ENCODE measurements around the gene SCYL1. TPM values are rescaled to one million over a fixed set of nuclear protein-coding genes. Genes with fewer than 3 reads are reported as not detected.

The SCYL1 gene
- total and polyA plus RNA-seq, 4 donors, result 33.7 to 62.0 (median 52.6) TPM

DNA sequence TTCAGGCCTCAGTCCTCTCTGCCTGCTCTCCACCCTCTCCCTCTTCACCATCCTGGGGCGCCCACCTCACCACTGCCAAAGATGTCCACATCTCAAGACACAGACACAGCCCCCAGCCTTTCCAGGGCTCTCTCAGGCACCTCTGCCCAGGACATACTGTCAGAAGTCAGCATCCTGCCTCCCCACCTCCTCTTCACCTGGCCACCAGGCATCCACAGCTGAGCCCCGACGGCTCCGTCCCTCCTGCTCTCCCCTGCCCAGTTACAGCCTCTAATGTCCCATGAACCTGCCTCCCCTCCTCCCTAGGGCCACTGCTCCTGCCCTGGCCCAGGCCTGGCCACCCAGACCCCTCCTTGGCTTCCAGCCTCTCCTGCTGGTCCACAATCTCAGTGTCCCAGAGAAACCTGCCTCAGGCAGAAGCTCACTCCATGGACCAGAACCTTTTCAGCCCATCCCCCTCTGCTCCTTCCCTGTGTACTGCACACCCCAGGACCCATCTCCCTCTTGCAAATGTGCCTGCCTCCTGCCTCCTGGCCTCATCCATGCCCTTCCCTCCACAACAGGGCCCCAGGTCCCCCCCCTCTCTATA lies 30.1 kb downstream of the SCYL1 start:
- Histone ChIP-seq H3K4me1 (ENCODE audit: control insufficient read depth in 4 of 4, insufficient read depth in 4 of 4, low read length in 3 of 4) (peaks cover 9 to 51% (median 24%) of the 10 kb centered on the region in 4 donors), H3K9ac (ENCODE audit: low read depth in 1 of 2, low read length in 2 of 2) (peak overlapping the region in 1 of 2 donors; percentile 47), H3K36me3 (ENCODE audit: control insufficient read depth in 4 of 4, insufficient read depth in 3 of 4, low read depth in 1 of 4, low read length in 3 of 4) (peaks cover 0 to 4% (median 0%) of the 10 kb centered on the region in 4 donors), H3K27ac (ENCODE audit: low read depth in 1 of 2, low read length in 2 of 2) (peak overlapping the region in 1 of 2 donors; percentile 19), H3K4me3 (ENCODE audit: low read depth in 1 of 3, low read length in 3 of 3) (no peak overlapping the region), H3K27me3 (ENCODE audit: control insufficient read depth in 4 of 4, insufficient read depth in 4 of 4, low read length in 3 of 4) (no peaks in the 10 kb centered on the region), H3K9me3 (ENCODE audit: control insufficient read depth in 4 of 4, low read length in 3 of 4) (no peaks in the 10 kb centered on the region)
- TF ChIP-seq SP1 (IDR thresholded peaks at IDR 0.05) (no peak), FOXA1 (IDR thresholded peaks at IDR 0.05) (no peak), GABPA (IDR thresholded peaks at IDR 0.05 in 1 of 2, conservative IDR thresholded peaks at IDR 0.05 in 1 of 2) (no peak), RAD21 (IDR thresholded peaks at IDR 0.05) (no peak), TAF1 (conservative IDR thresholded peaks at IDR 0.05) (no peak), FOXA2 (IDR thresholded peaks at IDR 0.05) (no peak), EGR1 (IDR thresholded peaks at IDR 0.05; ENCODE audit: low read depth in 2 of 2) (no peak), YY1 (IDR thresholded peaks at IDR 0.05) (no peak), NR2F2 (IDR thresholded peaks at IDR 0.05) (no peak), HNF4G (IDR thresholded peaks at IDR 0.05) (no peak), HNF4A (conservative IDR thresholded peaks at IDR 0.05) (no peak)
- TF ChIP-seq, protein P1, sequence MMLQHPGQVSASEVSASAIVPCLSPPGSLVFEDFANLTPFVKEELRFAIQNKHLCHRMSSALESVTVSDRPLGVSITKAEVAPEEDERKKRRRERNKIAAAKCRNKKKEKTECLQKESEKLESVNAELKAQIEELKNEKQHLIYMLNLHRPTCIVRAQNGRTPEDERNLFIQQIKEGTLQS (IDR thresholded peaks at IDR 0.05), result no peak
- TF ChIP-seq, protein P2, sequence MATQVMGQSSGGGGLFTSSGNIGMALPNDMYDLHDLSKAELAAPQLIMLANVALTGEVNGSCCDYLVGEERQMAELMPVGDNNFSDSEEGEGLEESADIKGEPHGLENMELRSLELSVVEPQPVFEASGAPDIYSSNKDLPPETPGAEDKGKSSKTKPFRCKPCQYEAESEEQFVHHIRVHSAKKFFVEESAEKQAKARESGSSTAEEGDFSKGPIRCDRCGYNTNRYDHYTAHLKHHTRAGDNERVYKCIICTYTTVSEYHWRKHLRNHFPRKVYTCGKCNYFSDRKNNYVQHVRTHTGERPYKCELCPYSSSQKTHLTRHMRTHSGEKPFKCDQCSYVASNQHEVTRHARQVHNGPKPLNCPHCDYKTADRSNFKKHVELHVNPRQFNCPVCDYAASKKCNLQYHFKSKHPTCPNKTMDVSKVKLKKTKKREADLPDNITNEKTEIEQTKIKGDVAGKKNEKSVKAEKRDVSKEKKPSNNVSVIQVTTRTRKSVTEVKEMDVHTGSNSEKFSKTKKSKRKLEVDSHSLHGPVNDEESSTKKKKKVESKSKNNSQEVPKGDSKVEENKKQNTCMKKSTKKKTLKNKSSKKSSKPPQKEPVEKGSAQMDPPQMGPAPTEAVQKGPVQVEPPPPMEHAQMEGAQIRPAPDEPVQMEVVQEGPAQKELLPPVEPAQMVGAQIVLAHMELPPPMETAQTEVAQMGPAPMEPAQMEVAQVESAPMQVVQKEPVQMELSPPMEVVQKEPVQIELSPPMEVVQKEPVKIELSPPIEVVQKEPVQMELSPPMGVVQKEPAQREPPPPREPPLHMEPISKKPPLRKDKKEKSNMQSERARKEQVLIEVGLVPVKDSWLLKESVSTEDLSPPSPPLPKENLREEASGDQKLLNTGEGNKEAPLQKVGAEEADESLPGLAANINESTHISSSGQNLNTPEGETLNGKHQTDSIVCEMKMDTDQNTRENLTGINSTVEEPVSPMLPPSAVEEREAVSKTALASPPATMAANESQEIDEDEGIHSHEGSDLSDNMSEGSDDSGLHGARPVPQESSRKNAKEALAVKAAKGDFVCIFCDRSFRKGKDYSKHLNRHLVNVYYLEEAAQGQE (IDR thresholded peaks at IDR 0.05), result no peak
- 94% methylated on average over 4 of the region's 4 CpGs for WGBS
- DNase-seq (ENCODE audit: low spot score), result no peak

DNA sequence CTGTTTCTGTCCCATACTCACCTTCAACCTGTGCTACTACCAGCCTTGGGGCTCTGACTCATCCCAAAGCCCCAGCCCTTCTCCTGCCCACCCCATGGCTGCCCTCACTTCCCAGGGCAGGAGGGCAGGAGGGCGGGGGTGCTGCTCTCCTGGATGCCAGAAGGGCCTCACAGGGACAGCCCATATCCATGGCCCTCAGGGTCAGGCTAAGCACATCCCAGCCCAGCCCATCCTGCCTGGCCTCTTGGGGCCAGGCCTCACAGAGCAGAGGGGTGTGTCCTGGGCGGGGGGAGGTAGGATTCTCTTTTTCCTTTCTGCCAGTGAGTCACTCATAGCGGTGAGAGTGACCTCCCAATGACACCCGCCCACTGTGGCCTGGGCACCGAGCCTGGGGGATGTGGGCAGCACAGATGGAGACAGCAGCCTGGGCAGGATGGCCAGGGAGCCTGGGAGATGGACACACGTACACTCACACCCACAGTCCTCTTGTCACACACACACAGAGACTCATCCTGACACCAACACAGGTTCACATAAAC lies 30.9 kb downstream of the SCYL1 start:
- DNase-seq (ENCODE audit: low spot score), result no peak
- 54% methylated on average over 6 of the region's 6 CpGs for WGBS
- H3K9ac ChIP-seq (ENCODE audit: low read depth in 1 of 2, low read length in 2 of 2), result no peak overlapping the region
- TF ChIP-seq EGR1 (IDR thresholded peaks at IDR 0.05; ENCODE audit: low read depth in 2 of 2) (no peak), HNF4A (conservative IDR thresholded peaks at IDR 0.05) (peak in 1 of 2 donors; percentile 29), RXRA (IDR thresholded peaks at IDR 0.05) (peak; percentile 12 to 77), JUND (IDR thresholded peaks at IDR 0.05) (peak in 1 of 2 donors; percentile 67), HNF4G (IDR thresholded peaks at IDR 0.05) (no peak), NR2F2 (IDR thresholded peaks at IDR 0.05) (peak; percentile 18)
- TF ChIP-seq, protein P2 (IDR thresholded peaks at IDR 0.05), result no peak
- TF ChIP-seq, protein P3, sequence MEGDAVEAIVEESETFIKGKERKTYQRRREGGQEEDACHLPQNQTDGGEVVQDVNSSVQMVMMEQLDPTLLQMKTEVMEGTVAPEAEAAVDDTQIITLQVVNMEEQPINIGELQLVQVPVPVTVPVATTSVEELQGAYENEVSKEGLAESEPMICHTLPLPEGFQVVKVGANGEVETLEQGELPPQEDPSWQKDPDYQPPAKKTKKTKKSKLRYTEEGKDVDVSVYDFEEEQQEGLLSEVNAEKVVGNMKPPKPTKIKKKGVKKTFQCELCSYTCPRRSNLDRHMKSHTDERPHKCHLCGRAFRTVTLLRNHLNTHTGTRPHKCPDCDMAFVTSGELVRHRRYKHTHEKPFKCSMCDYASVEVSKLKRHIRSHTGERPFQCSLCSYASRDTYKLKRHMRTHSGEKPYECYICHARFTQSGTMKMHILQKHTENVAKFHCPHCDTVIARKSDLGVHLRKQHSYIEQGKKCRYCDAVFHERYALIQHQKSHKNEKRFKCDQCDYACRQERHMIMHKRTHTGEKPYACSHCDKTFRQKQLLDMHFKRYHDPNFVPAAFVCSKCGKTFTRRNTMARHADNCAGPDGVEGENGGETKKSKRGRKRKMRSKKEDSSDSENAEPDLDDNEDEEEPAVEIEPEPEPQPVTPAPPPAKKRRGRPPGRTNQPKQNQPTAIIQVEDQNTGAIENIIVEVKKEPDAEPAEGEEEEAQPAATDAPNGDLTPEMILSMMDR (IDR thresholded peaks at IDR 0.05; ENCODE audit: low read depth, low read length, missing input control), result no peak
- no peaks in the 10 kb centered on the region for H3K27me3 ChIP-seq (ENCODE audit: control insufficient read depth in 4 of 4, insufficient read depth in 4 of 4, low read length in 3 of 4)
- H3K9me3 ChIP-seq (ENCODE audit: control insufficient read depth in 4 of 4, low read length in 3 of 4), result no peaks in the 10 kb centered on the region
- peaks cover 13 to 55% (median 25%) of the 10 kb centered on the region in 4 donors for H3K4me1 ChIP-seq (ENCODE audit: control insufficient read depth in 4 of 4, insufficient read depth in 4 of 4, low read length in 3 of 4)
- H3K4me3 ChIP-seq (ENCODE audit: low read depth in 1 of 3, low read length in 3 of 3), result no peak overlapping the region
- H3K36me3 ChIP-seq (ENCODE audit: control insufficient read depth in 4 of 4, insufficient read depth in 3 of 4, low read depth in 1 of 4, low read length in 3 of 4), result peaks cover 0 to 4% (median 0%) of the 10 kb centered on the region in 4 donors
- H3K27ac ChIP-seq (ENCODE audit: low read depth in 1 of 2, low read length in 2 of 2), result peak overlapping the region in 1 of 2 donors; percentile 19
